H1 (cell line): ENCODE measurements around the gene ABI1. TPM values are rescaled to one million over a fixed set of nuclear protein-coding genes. Genes with fewer than 3 reads are reported as not detected.

ENCODE experiments used
- CTCF ChIA-PET: fragments of 300-600 bp; sonication (Branson Sonifier 250); formaldehyde crosslinking; loops from one replicate; lab custom pipeline; 2021; ENCODE audit not compliant: partially characterized antibody; lab: Charles Lee
- POLR2A ChIA-PET: fragments of 300-600 bp; sonication (Branson Sonifier 250); formaldehyde crosslinking; loops from one replicate; lab custom pipeline; 2021; ENCODE audit warnings: inconsistent platforms; ENCODE audit not compliant: partially characterized antibody; lab: Charles Lee
- DNase-seq, 2 experiments: peaks; one replicate each; pipeline versions ENCODE4 v3.0.0 to v3.0.0-alpha.2; 2010 to 2022; ENCODE audit warnings: low spot score in 2 of 2, low read depth in 1 of 2, mixed read lengths in 1 of 2
- FAIRE-seq: peaks from 2 replicates; lab custom pipeline; 2011; peaks lifted over from hg19 to GRCh38; lab: Jason Lieb, UNC
- H2AFZ ChIP-seq: 2 replicates; pipeline ENCODE4 v1.8.1; 2012; ENCODE audit warnings: low read length, inconsistent platforms
- H2AK5ac ChIP-seq: 2 replicates; pipeline ENCODE4 v1.6.1; 2013; ENCODE audit warnings: low read depth, low read length
- H2BK120ac ChIP-seq: replicated peaks from 2 replicates; pipeline ENCODE3; 2013; ENCODE audit warnings: low read depth, low read length, inconsistent platforms
- H2BK12ac ChIP-seq: 2 replicates; pipeline ENCODE4 v1.6.1; 2013; ENCODE audit warnings: low read depth, low read length
- H2BK15ac ChIP-seq: 2 replicates; pipeline ENCODE4 v1.6.1; 2013; ENCODE audit warnings: low read length
- H2BK20ac ChIP-seq: 2 replicates; pipeline ENCODE4 v1.6.1; 2013; ENCODE audit warnings: low read length
- H2BK5ac ChIP-seq: 2 replicates; pipeline ENCODE4 v1.6.1; 2013; ENCODE audit warnings: low read depth, low read length
- H3K14ac ChIP-seq: 2 replicates; pipeline ENCODE4 v1.6.1; 2013; ENCODE audit warnings: inconsistent platforms; ENCODE audit not compliant: insufficient read length
- H3K18ac ChIP-seq: 2 replicates; pipeline ENCODE4 v1.6.1; 2013; ENCODE audit warnings: low read length; ENCODE audit errors: extremely low read depth
- H3K23ac ChIP-seq: 2 replicates; pipeline ENCODE4 v1.6.1; 2013; ENCODE audit warnings: inconsistent platforms; ENCODE audit not compliant: insufficient read length
- H3K23me2 ChIP-seq: 2 replicates; pipeline ENCODE4 v1.6.1; 2013; ENCODE audit warnings: low read depth, low read length
- H3K27ac ChIP-seq: 2 replicates; pipeline ENCODE4 v1.6.1; 2011; ENCODE audit warnings: low read depth, low read length, inconsistent platforms
- H3K27me3 ChIP-seq, 4 experiments: replicated peaks in 1 of 4; 1 replicate in 1 of 4; 2 replicates in 3 of 4; pipeline versions ENCODE4 v1.6.1 to v1.8.1; 2011 to 2013; ENCODE audit warnings: low read length in 3 of 4, mild to moderate bottlenecking in 3 of 4, inconsistent platforms in 2 of 4, mixed read lengths in 2 of 4, moderate library complexity in 1 of 4; ENCODE audit not compliant: control insufficient read depth in 3 of 4, insufficient read depth in 3 of 4; ENCODE audit errors: extremely low read depth in 1 of 4
- H3K36me3 ChIP-seq, 4 experiments: 2 replicates each; pipeline versions ENCODE4 v1.6.1 to v1.8.1; 2011 to 2013; ENCODE audit warnings: mild to moderate bottlenecking in 4 of 4, low read length in 3 of 4, moderate library complexity in 2 of 4, control low read depth in 1 of 4, inconsistent platforms in 1 of 4; ENCODE audit not compliant: insufficient read depth in 4 of 4, control insufficient read depth in 2 of 4
- H3K4ac ChIP-seq: replicated peaks from 2 replicates; pipeline ENCODE3; 2013; ENCODE audit warnings: low read length, low read depth, mixed read lengths, inconsistent platforms; ENCODE audit not compliant: insufficient read length
- H3K4me1 ChIP-seq, 4 experiments: replicated peaks in 1 of 4; 1 replicate in 1 of 4; 2 replicates in 3 of 4; pipeline versions ENCODE4 v1.6.1 to v1.8.1; 2011 to 2013; ENCODE audit warnings: low read length in 3 of 4, inconsistent platforms in 2 of 4, mixed read lengths in 1 of 4; ENCODE audit not compliant: insufficient read depth in 4 of 4, control insufficient read depth in 3 of 4
- H3K4me2 ChIP-seq, 2 experiments: 2 replicates each; pipeline versions ENCODE4 v1.6.1 to v1.8.1; 2011 to 2013; ENCODE audit warnings: low read depth in 2 of 2, low read length in 2 of 2, control low read depth in 1 of 2, inconsistent platforms in 1 of 2, mild to moderate bottlenecking in 1 of 2; ENCODE audit not compliant: insufficient read depth in 1 of 2
- H3K4me3 ChIP-seq, 4 experiments: fragments of 200-600, 300-600 bp in 1 of 4; sonication (generic), shearing (Covaris generic), sonication (Bioruptor Twin) in 1 of 4; 2 replicates each; pipeline versions ENCODE4 v1.5.1 to v1.8.1; 2011 to 2016; ENCODE audit warnings: low read length in 4 of 4, low read depth in 3 of 4, control low read depth in 2 of 4, inconsistent platforms in 2 of 4, mild to moderate bottlenecking in 2 of 4, mixed read lengths in 1 of 4, moderate library complexity in 1 of 4; ENCODE audit not compliant: insufficient read depth in 2 of 4; ENCODE audit errors: extremely low read depth in 1 of 4
- H3K56ac ChIP-seq: replicated peaks from 2 replicates; pipeline ENCODE3; 2013; ENCODE audit warnings: low read depth, mild to moderate bottlenecking, mixed read lengths, low read length, inconsistent platforms; ENCODE audit not compliant: insufficient read length
- H3K79me1 ChIP-seq: 2 replicates; pipeline ENCODE4 v1.6.1; 2013; ENCODE audit warnings: low read depth, low read length, control low read depth
- H3K79me2 ChIP-seq, 2 experiments: 2 replicates each; pipeline versions ENCODE4 v1.6.1 to v1.8.1; 2012 to 2013; ENCODE audit warnings: low read length in 2 of 2, mild to moderate bottlenecking in 2 of 2, inconsistent platforms in 1 of 2; ENCODE audit not compliant: insufficient read depth in 2 of 2, control insufficient read depth in 1 of 2
- H3K9ac ChIP-seq, 4 experiments: replicated peaks in 1 of 4; 1 replicate in 1 of 4; 2 replicates in 3 of 4; pipeline versions ENCODE4 v1.6.1 to v1.8.1; 2011 to 2013; ENCODE audit warnings: low read depth in 3 of 4, low read length in 3 of 4, control low read depth in 2 of 4, mild to moderate bottlenecking in 2 of 4, moderate library complexity in 2 of 4, inconsistent platforms in 1 of 4; ENCODE audit errors: extremely low read depth in 1 of 4
- H3K9me3 ChIP-seq, 2 experiments: 2 replicates each; pipeline versions ENCODE4 v1.6.1 to v1.8.1; 2012 to 2013; ENCODE audit warnings: mild to moderate bottlenecking in 2 of 2, moderate library complexity in 2 of 2, control low read depth in 1 of 2, inconsistent platforms in 1 of 2, low read depth in 1 of 2, low read length in 1 of 2, mixed read lengths in 1 of 2; ENCODE audit not compliant: insufficient read depth in 2 of 2
- H4K20me1 ChIP-seq, 2 experiments: replicated peaks in 1 of 2; 2 replicates each; pipeline versions ENCODE3 to v1.8.1; 2011 to 2013; ENCODE audit warnings: inconsistent platforms in 2 of 2, low read length in 2 of 2, mild to moderate bottlenecking in 1 of 2; ENCODE audit not compliant: insufficient read depth in 2 of 2, control insufficient read depth in 1 of 2
- H4K5ac ChIP-seq: 2 replicates; pipeline ENCODE4 v1.6.1; 2013; ENCODE audit warnings: low read length, low read depth, mixed read lengths, inconsistent platforms; ENCODE audit not compliant: insufficient read length
- H4K8ac ChIP-seq: 2 replicates; pipeline ENCODE4 v1.8.0; 2013; ENCODE audit warnings: mild to moderate bottlenecking, moderate library complexity, low read length, inconsistent platforms; ENCODE audit not compliant: insufficient read depth; ENCODE audit errors: extremely low read depth
- H4K91ac ChIP-seq: replicated peaks from 2 replicates; pipeline ENCODE3; 2013; ENCODE audit warnings: low read length, mixed read lengths, inconsistent platforms; ENCODE audit not compliant: insufficient read length
- BCL11A ChIP-seq, 2 experiments: IDR thresholded peaks; one replicate each; pipeline ENCODE4 v1.6.1; 2011; ENCODE audit warnings: low read depth in 2 of 2, low read length in 2 of 2, mild to moderate bottlenecking in 2 of 2
- CBX8 ChIP-seq: fragments of 300-800, 300-1000 bp; sonication (generic); IDR thresholded peaks from 2 replicates; pipeline ENCODE4 v1.7.1; 2016; ENCODE audit warnings: low read depth, low read length, borderline replicate concordance
- EP300 ChIP-seq, 2 experiments: IDR thresholded peaks; 1 replicate in 1 of 2; 2 replicates in 1 of 2; pipeline ENCODE4 v1.6.1; 2011 to 2012; ENCODE audit warnings: low read depth in 2 of 2, low read length in 2 of 2, mild to moderate bottlenecking in 2 of 2, borderline replicate concordance in 1 of 2, inconsistent platforms in 1 of 2, moderate library complexity in 1 of 2
- GABPA ChIP-seq: IDR thresholded peaks from 2 replicates; pipeline ENCODE4 v1.6.1; 2011; ENCODE audit warnings: mild to moderate bottlenecking, low read length, moderate library complexity, borderline replicate concordance; ENCODE audit not compliant: insufficient read depth
- SIRT6 ChIP-seq: IDR thresholded peaks from one replicate; pipeline ENCODE4 v1.7.1; 2012; ENCODE audit warnings: low read length, inconsistent platforms
- YY1 ChIP-seq: IDR thresholded peaks from 2 replicates; pipeline ENCODE4 v1.6.1; 2011; ENCODE audit warnings: low read depth, mild to moderate bottlenecking, low read length
- WGBS, 2 experiments: shearing (Covaris generic) in 1 of 2; methylation state at CpG; one replicate each; pipeline versions ENCODE4 v1.1.6 to v1.1.7; 2013 to 2015; ENCODE audit warnings: low lambda C conversion rate in 2 of 2, mixed read lengths in 2 of 2, inconsistent platforms in 1 of 2, low coverage in 1 of 2, missing lambda C conversion rate in 1 of 2; ENCODE audit not compliant: insufficient replicate concordance in 2 of 2, insufficient coverage in 1 of 2, insufficient read length in 1 of 2; ENCODE audit errors: extremely low coverage in 1 of 2, missing lambda C conversion rate in 1 of 2; 5-methylcytosine and 5-hydroxymethylcytosine counted together
- polyA plus RNA-seq, 7 experiments: library from polyadenylated mRNA; depleted of rRNA in 3 of 7; stranded (reverse) in 5 of 7; unstranded in 2 of 7; fragments of >200 nt in 5 of 7; fragments of 200-250 nt in 2 of 7; gene quantifications; 1 replicate in 5 of 7; 2 replicates in 1 of 7; 4 replicates in 1 of 7; pipeline versions ENCODE4 v1.2.1 to v1.2.3, GENCODE V29; 2011 to 2013; ENCODE audit warnings: missing spikeins in 2 of 7, mixed read lengths in 2 of 7
- total RNA-seq: library from RNA; stranded (reverse); fragmentation: NEBNext Ultra II Directional; extraction: Animal tissue kit (Norgen Biotek cat#: 25700); gene quantifications from 2 replicates; pipeline ENCODE4 v1.2.1, GENCODE V29; 2021

Gene ABI1
- total and polyA plus RNA-seq, 2 of the 8 experiments (the other 6 are each of a cell fraction or from before 2014, with no cell fraction given): 35.4 to 37.0 TPM

DNA sequence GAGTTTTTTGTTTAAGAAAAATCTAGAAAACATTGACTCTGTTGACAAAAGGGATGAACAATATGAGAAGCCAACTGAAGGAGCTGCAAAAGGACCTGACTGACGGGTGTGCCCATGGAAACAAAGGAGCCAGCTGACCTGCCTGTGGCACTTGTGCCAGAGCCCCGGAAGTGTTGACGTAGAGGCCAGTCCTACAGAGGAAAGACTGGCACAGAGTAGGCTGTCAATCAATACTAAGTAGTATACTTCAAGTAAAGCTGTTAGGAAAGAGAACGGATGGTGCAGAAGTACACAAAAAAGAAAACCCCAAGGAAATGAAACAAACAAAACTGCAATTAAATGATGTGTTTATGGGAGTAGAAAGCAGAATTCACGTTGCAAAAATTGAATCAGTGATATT lies 19.0 kb upstream of the ABI1 start:
- H4K5ac ChIP-seq: no peak overlapping the region
- H3K9me3 ChIP-seq: no peaks in the 10 kb centered on the region
- H4K91ac ChIP-seq: no peak overlapping the region
- H3K79me2 ChIP-seq: no peaks in the 10 kb centered on the region
- WGBS, 2 experiments: 84% methylated on average over 5 of the region's 5 CpGs; no CpG with 5 or more reads in 1 of the 2 experiments
- no peak overlapping the region for H2BK20ac ChIP-seq
- no peaks in the 10 kb centered on the region for H3K36me3 ChIP-seq
- H2BK15ac ChIP-seq: no peak overlapping the region
- no peak for FAIRE-seq
- no peaks in the 10 kb centered on the region for H3K79me1 ChIP-seq
- no peak overlapping the region for H2BK12ac ChIP-seq
- no peak overlapping the region for H4K8ac ChIP-seq
- no peaks in the 10 kb centered on the region for H4K20me1 ChIP-seq
- H2BK5ac ChIP-seq: no peak overlapping the region
- CTCF ChIA-PET: interaction anchor here (1.0 to 11.0 kb wide), 3 partner anchors 19 to 153 kb away, joined by 3 to 147 read pairs (median 5); partner anchors contain the start of gene ABI1
- no peaks in the 10 kb centered on the region for H3K4me1 ChIP-seq
- no peak overlapping the region for H2AFZ ChIP-seq
- H3K27me3 ChIP-seq: no peaks in the 10 kb centered on the region; a peak in 1 of 7 replicates
- no peak overlapping the region for H2AK5ac ChIP-seq
- no peak overlapping the region for H3K23ac ChIP-seq
- H3K4me2 ChIP-seq: no peak overlapping the region
- H3K56ac ChIP-seq: no peak overlapping the region
- H3K27ac ChIP-seq: no peak overlapping the region
- no peak overlapping the region for H3K4me3 ChIP-seq
- no peak for DNase-seq
- no peak overlapping the region for H3K18ac ChIP-seq
- POLR2A ChIA-PET: no interaction called here
- H3K4ac ChIP-seq: no peak overlapping the region
- H3K9ac ChIP-seq: no peak overlapping the region
- no peak overlapping the region for H3K14ac ChIP-seq
- no peaks in the 10 kb centered on the region for H3K23me2 ChIP-seq
- H2BK120ac ChIP-seq: no peak overlapping the region
- TF ChIP-seq SIRT6: no peak
- TF ChIP-seq YY1: no peak
- no peak for TF ChIP-seq CBX8
- no peak for TF ChIP-seq BCL11A (IDR thresholded peaks at IDR 0.05; ENCODE audit: low read depth in 2 of 2, low read length in 2 of 2)
- TF ChIP-seq GABPA: no peak
- no peak for TF ChIP-seq EP300 (IDR thresholded peaks at IDR 0.05; ENCODE audit: borderline replicate concordance in 1 of 2, low read depth in 2 of 2, low read length in 2 of 2)
